K562 (cell line): ENCODE measurements around the gene PTX3. TPM values are rescaled to one million over a fixed set of nuclear protein-coding genes. Genes with fewer than 3 reads are reported as not detected.

Experiments
- ATAC-seq: fragments of 200-7000 bp; cut with Tn5 transposase; 3 replicates; pipeline ENCODE4 v1.9.1; 2020; ENCODE audit warnings: moderate library complexity
- BruUV-seq: library from RNA; stranded (reverse); fragments of 400-500 nt; replicated peaks from 2 replicates; lab custom pipeline; 2021; lab: Mats Ljungman, UMichigan
- CTCF ChIA-PET: fragments of 300-600 bp; formaldehyde crosslinking; extraction: SDS; loops from one replicate; lab custom pipeline; 2021; ENCODE audit warnings: low intra/inter-chr PET ratio; lab: Yijun Ruan, JAX
- POLR2A ChIA-PET: fragments of 300-600, 350-650 bp; sonication (Branson Sonifier 250); formaldehyde crosslinking; extraction: SDS; loops from one replicate; lab custom pipeline; 2021; ENCODE audit warnings: antibody characterized with exemption, inconsistent platforms; lab: Yijun Ruan, JAX
- DNase-seq, 4 experiments: peaks; one replicate each; pipeline versions ENCODE4 v3.0.0 to v3.0.0-alpha.2; 2011 to 2018; ENCODE audit warnings: low spot score in 3 of 4, mixed read lengths in 3 of 4; ENCODE audit errors: extremely low read depth in 1 of 4
- FAIRE-seq: peaks from 2 replicates; lab custom pipeline; 2011; peaks lifted over from hg19 to GRCh38; lab: Jason Lieb, UNC
- H2AFZ ChIP-seq: 2 replicates; pipeline ENCODE4 v1.6.0; 2011; ENCODE audit warnings: low read depth, low read length, control low read depth, inconsistent platforms
- H3K27ac ChIP-seq: fragments of 200-600 bp; 3 replicates; pipeline ENCODE4 v1.8.0; 2011; ENCODE audit warnings: low read depth, mild to moderate bottlenecking, control low read depth, inconsistent platforms, low read length, moderate library complexity, mixed read lengths; ENCODE audit errors: extremely low read depth
- H3K27me3 ChIP-seq, 2 experiments: fragments of 300-600 bp in 1 of 2; 2 replicates in 1 of 2; 3 replicates in 1 of 2; pipeline versions ENCODE4 v1.6.0 to v1.8.0; 2011; ENCODE audit warnings: inconsistent platforms in 2 of 2, low read length in 2 of 2, mild to moderate bottlenecking in 1 of 2, mixed read lengths in 1 of 2, moderate library complexity in 1 of 2; ENCODE audit not compliant: control insufficient read depth in 2 of 2, insufficient read depth in 2 of 2
- H3K36me3 ChIP-seq: fragments of 300-600 bp; 3 replicates; pipeline ENCODE4 v1.8.0; 2011; ENCODE audit warnings: mild to moderate bottlenecking, low read length, inconsistent platforms; ENCODE audit not compliant: control insufficient read depth, insufficient read depth
- H3K4me1 ChIP-seq, 2 experiments: fragments of 200-600 bp in 1 of 2; replicated peaks in 1 of 2; 2 replicates in 1 of 2; 3 replicates in 1 of 2; pipeline versions ENCODE4 v1.5.1 to v1.8.0; 2011; ENCODE audit warnings: inconsistent platforms in 2 of 2, low read length in 2 of 2, mild to moderate bottlenecking in 1 of 2, mixed read lengths in 1 of 2, moderate library complexity in 1 of 2; ENCODE audit not compliant: control insufficient read depth in 2 of 2, insufficient read depth in 2 of 2
- H3K4me2 ChIP-seq: 2 replicates; pipeline ENCODE4 v1.6.1; 2011; ENCODE audit warnings: low read length, control low read depth, inconsistent platforms, mixed read lengths; ENCODE audit not compliant: insufficient read depth
- H3K4me3 ChIP-seq: fragments of 200-600 bp; sonication (generic), shearing (Covaris generic); 2 replicates; pipeline ENCODE4 v1.5.1; 2016; ENCODE audit warnings: control low read depth, inconsistent platforms
- H3K79me2 ChIP-seq: fragments of 200-600 bp; 3 replicates; pipeline ENCODE4 v1.8.0; 2011; ENCODE audit warnings: low read length, inconsistent platforms; ENCODE audit not compliant: control insufficient read depth, insufficient read depth
- H3K9ac ChIP-seq, 2 experiments: 2 replicates each; pipeline versions ENCODE4 v1.6.0 to v1.6.1; 2011; ENCODE audit warnings: low read depth in 2 of 2, low read length in 2 of 2, control low read depth in 1 of 2, inconsistent platforms in 1 of 2, mild to moderate bottlenecking in 1 of 2, mixed read lengths in 1 of 2; ENCODE audit not compliant: insufficient read depth in 1 of 2
- H3K9me1 ChIP-seq: one replicate; pipeline ENCODE4 v1.6.0; 2011; ENCODE audit warnings: inconsistent platforms, mild to moderate bottlenecking, low read length, moderate library complexity; ENCODE audit not compliant: control insufficient read depth, insufficient read depth
- H3K9me3 ChIP-seq: replicated peaks from 2 replicates; pipeline ENCODE4 v1.5.1; 2011; ENCODE audit warnings: low read depth, low read length, inconsistent platforms; ENCODE audit not compliant: control insufficient read depth, insufficient read depth
- H4K20me1 ChIP-seq: replicated peaks from 2 replicates; pipeline ENCODE4 v1.6.1; 2011; ENCODE audit warnings: low read length, inconsistent platforms, mixed read lengths; ENCODE audit not compliant: control insufficient read depth, insufficient read depth
- CREM ChIP-seq: IDR thresholded peaks from 2 replicates; pipeline ENCODE4 v1.6.1; 2014; ENCODE audit warnings: antibody characterized with exemption, low read depth
- EGR1 ChIP-seq: fragments of 450-650 bp; conservative IDR thresholded peaks from 2 replicates; pipeline ENCODE4 v1.6.1; 2017; ENCODE audit warnings: mild to moderate bottlenecking
- HEY1 ChIP-seq: fragments of 250-450 bp; sonication (Bioruptor Pico); IDR thresholded peaks from 2 replicates; pipeline ENCODE4 v1.5.0; 2020; ENCODE audit warnings: mild to moderate bottlenecking, moderate library complexity, borderline replicate concordance
- HIVEP1 ChIP-seq: fragments of 250-450 bp; sonication (Bioruptor Pico); IDR thresholded peaks from 2 replicates; pipeline ENCODE4 v1.4.0; 2020; ENCODE audit warnings: mild to moderate bottlenecking
- ILF3 ChIP-seq: fragments of 450-650 bp; IDR thresholded peaks from 2 replicates; pipeline ENCODE4 v1.6.1; 2018; ENCODE audit warnings: antibody characterized with exemption, mild to moderate bottlenecking, moderate library complexity, borderline replicate concordance
- PCBP1 ChIP-seq: fragments of 200-400 bp; formaldehyde crosslinking; IDR thresholded peaks from 2 replicates; pipeline ENCODE4 v1.6.1; 2018; ENCODE audit warnings: mild to moderate bottlenecking, low read depth, low read length; ENCODE audit not compliant: poor library complexity, severe bottlenecking
- PHB2 ChIP-seq: fragments of 450-650 bp; IDR thresholded peaks from 2 replicates; pipeline ENCODE4 v1.6.1; 2017; ENCODE audit warnings: low read depth
- PPARD ChIP-seq: fragments of 250-450 bp; sonication (Bioruptor Pico); IDR thresholded peaks from 2 replicates; pipeline ENCODE4 v1.8.0; 2022; ENCODE audit warnings: inconsistent platforms, mild to moderate bottlenecking, moderate library complexity
- RAD21 ChIP-seq, 2 experiments: fragments of 250-450 bp in 1 of 2; fragments of 450-650 bp in 1 of 2; sonication (Bioruptor Pico) in 1 of 2; formaldehyde crosslinking in 1 of 2; IDR thresholded peaks in 1 of 2; conservative IDR thresholded peaks in 1 of 2; 2 replicates each; pipeline versions ENCODE4 v1.4.0 to v1.8.0; 2020 to 2022; ENCODE audit warnings: mild to moderate bottlenecking in 2 of 2, moderate library complexity in 1 of 2
- RBM34 ChIP-seq: fragments of 200-400 bp; formaldehyde crosslinking; IDR thresholded peaks from 2 replicates; pipeline ENCODE4 v1.6.1; 2018; ENCODE audit warnings: low read length, borderline replicate concordance; ENCODE audit not compliant: insufficient read depth
- SLC30A9 ChIP-seq: fragments of 250-450 bp; sonication (Bioruptor Pico); IDR thresholded peaks from 2 replicates; pipeline ENCODE4 v1.8.0; 2022; ENCODE audit warnings: mild to moderate bottlenecking, moderate library complexity
- SREBF1 ChIP-seq: fragments of 150-350 bp; IDR thresholded peaks from 2 replicates; pipeline ENCODE4 v1.6.1; 2014; ENCODE audit warnings: antibody characterized with exemption, low read depth, low read length, borderline replicate concordance
- SREBF2 ChIP-seq: sonication (generic); formaldehyde crosslinking; IDR thresholded peaks from 2 replicates; pipeline ENCODE4 v1.4.0; 2020; ENCODE audit warnings: mild to moderate bottlenecking, missing genetic modification reagents
- TCF7 ChIP-seq: sonication (generic); IDR thresholded peaks from 2 replicates; pipeline ENCODE4 v1.6.1; 2016; ENCODE audit warnings: antibody characterized with exemption, borderline replicate concordance
- ZFP1 ChIP-seq: fragments of 450-650 bp; formaldehyde crosslinking; IDR thresholded peaks from 2 replicates; pipeline ENCODE4 v1.4.0; 2020; ENCODE audit warnings: mild to moderate bottlenecking, mixed read lengths
- ZNF224 ChIP-seq: sonication (generic); formaldehyde crosslinking; IDR thresholded peaks from 2 replicates; pipeline ENCODE4 v1.8.0; 2022; ENCODE audit warnings: mild to moderate bottlenecking, missing genetic modification reagents
- ZNF444 ChIP-seq: fragments of 250-450 bp; sonication (Bioruptor Pico); IDR thresholded peaks from 2 replicates; pipeline ENCODE4 v1.4.0; 2020; ENCODE audit warnings: mild to moderate bottlenecking, moderate library complexity
- WGBS: fragments of 100-300 bp; shearing (Covaris generic); methylation state at CpG from one replicate; pipeline ENCODE4 v1.1.6; 2016; ENCODE audit warnings: low coverage, mixed read lengths; ENCODE audit not compliant: insufficient coverage; ENCODE audit errors: missing lambda C conversion rate; 5-methylcytosine and 5-hydroxymethylcytosine counted together
- in situ Hi-C: fragments of 300-500 bp; cut with MboI; formaldehyde crosslinking; loops from 4 replicates; pipeline ENCODE4 v1.15.0; 2018; ENCODE audit warnings: inconsistent platforms, mixed read lengths
- intact Hi-C: fragments of 100-400 bp; cut with micrococcal nuclease; formaldehyde crosslinking; loops from 2 replicates; pipeline ENCODE4 v1.14.2; 2022
- polyA plus RNA-seq, 8 experiments: library from polyadenylated mRNA; depleted of rRNA in 4 of 8; stranded (reverse) in 5 of 8; unstranded in 3 of 8; fragments of >200 nt; fragmentation: Nextera tagmentation in 2 of 8; fragmentation: Illumina TruSeq in 1 of 8; extraction: Ambion mirVana in 2 of 8; extraction: Trizol in 1 of 8; gene quantifications; 2 replicates each; pipeline versions ENCODE4 v1.2.1 to v1.2.3, GENCODE V29; 2011 to 2014; ENCODE audit warnings: inconsistent platforms in 1 of 8, missing spikeins in 1 of 8
- total RNA-seq, 7 experiments: library from RNA; depleted of rRNA in 6 of 7; stranded (reverse); fragments of >200 nt in 6 of 7; fragmentation: Illumina TruSeq in 2 of 7; extraction: Trizol in 2 of 7; gene quantifications; 2 replicates each; pipeline versions ENCODE4 v1.2.1 to v1.2.3, GENCODE V29; 2011 to 2021; ENCODE audit warnings: low replicate concordance in 1 of 7
- TF ChIP-seq, protein P1 (sequence below): fragments of 150-350 bp; IDR thresholded peaks from 2 replicates; pipeline ENCODE4 v1.6.1; 2014; ENCODE audit warnings: low read depth, mild to moderate bottlenecking, low read length, borderline replicate concordance
- TF ChIP-seq, protein P2 (sequence below): sonication (generic); IDR thresholded peaks from 2 replicates; pipeline ENCODE4 v1.6.1; 2016

PTX3 gene
- total and polyA plus RNA-seq, 9 of the 15 experiments (the other 6 are each of a cell fraction or from before 2014, with no cell fraction given): 0.04 to 0.33 (median 0.15) TPM; not detected in 2

DNA sequence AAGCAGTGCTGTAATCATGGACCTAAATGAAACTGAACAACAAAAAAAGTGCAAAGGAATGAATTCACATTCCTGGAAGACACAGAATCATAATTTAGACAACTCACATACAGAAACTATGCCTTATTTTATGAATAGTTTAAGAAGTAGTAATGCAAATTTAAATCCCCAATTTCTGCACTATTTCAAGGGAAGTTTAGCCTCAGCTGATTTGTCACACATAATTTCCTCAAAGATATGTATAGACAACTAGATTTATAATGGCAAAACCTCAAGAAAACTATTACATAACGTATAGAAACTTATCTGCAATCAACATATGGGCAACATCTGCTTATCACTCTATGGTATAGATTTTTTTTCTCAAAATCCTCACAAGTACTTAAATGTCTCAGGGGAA lies 7.8 kb upstream of the PTX3 start (continued):
- TF ChIP-seq SREBF2 (CRISPR knock-in tag): no peak
- TF ChIP-seq TCF7: no peak
- TF ChIP-seq SREBF1: no peak
- TF ChIP-seq, protein P1, sequence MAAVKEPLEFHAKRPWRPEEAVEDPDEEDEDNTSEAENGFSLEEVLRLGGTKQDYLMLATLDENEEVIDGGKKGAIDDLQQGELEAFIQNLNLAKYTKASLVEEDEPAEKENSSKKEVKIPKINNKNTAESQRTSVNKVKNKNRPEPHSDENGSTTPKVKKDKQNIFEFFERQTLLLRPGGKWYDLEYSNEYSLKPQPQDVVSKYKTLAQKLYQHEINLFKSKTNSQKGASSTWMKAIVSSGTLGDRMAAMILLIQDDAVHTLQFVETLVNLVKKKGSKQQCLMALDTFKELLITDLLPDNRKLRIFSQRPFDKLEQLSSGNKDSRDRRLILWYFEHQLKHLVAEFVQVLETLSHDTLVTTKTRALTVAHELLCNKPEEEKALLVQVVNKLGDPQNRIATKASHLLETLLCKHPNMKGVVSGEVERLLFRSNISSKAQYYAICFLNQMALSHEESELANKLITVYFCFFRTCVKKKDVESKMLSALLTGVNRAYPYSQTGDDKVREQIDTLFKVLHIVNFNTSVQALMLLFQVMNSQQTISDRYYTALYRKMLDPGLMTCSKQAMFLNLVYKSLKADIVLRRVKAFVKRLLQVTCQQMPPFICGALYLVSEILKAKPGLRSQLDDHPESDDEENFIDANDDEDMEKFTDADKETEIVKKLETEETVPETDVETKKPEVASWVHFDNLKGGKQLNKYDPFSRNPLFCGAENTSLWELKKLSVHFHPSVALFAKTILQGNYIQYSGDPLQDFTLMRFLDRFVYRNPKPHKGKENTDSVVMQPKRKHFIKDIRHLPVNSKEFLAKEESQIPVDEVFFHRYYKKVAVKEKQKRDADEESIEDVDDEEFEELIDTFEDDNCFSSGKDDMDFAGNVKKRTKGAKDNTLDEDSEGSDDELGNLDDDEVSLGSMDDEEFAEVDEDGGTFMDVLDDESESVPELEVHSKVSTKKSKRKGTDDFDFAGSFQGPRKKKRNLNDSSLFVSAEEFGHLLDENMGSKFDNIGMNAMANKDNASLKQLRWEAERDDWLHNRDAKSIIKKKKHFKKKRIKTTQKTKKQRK: no peak
- TF ChIP-seq HIVEP1 (CRISPR knock-in tag): no peak
- TF ChIP-seq, protein P2, sequence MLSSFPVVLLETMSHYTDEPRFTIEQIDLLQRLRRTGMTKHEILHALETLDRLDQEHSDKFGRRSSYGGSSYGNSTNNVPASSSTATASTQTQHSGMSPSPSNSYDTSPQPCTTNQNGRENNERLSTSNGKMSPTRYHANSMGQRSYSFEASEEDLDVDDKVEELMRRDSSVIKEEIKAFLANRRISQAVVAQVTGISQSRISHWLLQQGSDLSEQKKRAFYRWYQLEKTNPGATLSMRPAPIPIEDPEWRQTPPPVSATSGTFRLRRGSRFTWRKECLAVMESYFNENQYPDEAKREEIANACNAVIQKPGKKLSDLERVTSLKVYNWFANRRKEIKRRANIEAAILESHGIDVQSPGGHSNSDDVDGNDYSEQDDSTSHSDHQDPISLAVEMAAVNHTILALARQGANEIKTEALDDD: no peak

DNA sequence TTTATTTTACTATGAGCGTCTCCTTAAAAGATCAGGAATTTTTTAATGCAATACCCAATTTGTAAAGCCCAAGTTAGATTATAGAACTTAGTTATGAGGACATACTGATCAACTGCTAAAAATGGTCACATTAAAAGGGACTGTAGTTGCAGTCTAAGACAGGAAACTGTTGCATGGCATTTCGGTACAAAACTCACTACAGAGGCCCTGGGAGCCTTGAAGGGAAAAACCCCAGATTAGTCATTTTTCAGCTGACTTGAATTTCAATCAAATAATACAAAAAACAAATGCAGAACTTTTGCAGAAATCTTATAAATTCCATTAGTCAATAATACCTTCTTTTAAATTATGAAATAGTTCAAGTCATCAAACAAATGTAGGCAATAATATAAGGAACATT lies 6.9 kb upstream of the PTX3 start:
- in situ Hi-C loops: no loop called here
- no peak for DNase-seq
- no peak for TF ChIP-seq ZNF444 (CRISPR knock-in tag)
- no peak for TF ChIP-seq ZFP1 (CRISPR knock-in tag)
- TF ChIP-seq ILF3: no peak
- TF ChIP-seq PPARD (CRISPR knock-in tag): no peak
- no peak for TF ChIP-seq EGR1
- no peak for TF ChIP-seq HEY1 (CRISPR knock-in tag)
- TF ChIP-seq SLC30A9: no peak
- TF ChIP-seq RBM34: no peak
- no peak for TF ChIP-seq PHB2
- TF ChIP-seq ZNF224 (CRISPR knock-in tag): no peak
- TF ChIP-seq RAD21 (CRISPR knock-in tag; conservative IDR thresholded peaks at IDR 0.05 in 1 of 2, IDR thresholded peaks at IDR 0.05 in 1 of 2): no peak
- TF ChIP-seq CREM: no peak
- TF ChIP-seq PCBP1: no peak

More for the DNA sequence above, 6.9 kb upstream of the PTX3 start:
- FAIRE-seq: no peak
- no peaks in the 10 kb centered on the region for H3K27me3 ChIP-seq
- ChIA-PET CTCF (no interaction called here), POLR2A (no interaction called here)
- no peaks in the 10 kb centered on the region for H3K4me1 ChIP-seq
- 16% methylated on average over 2 of the region's 2 CpGs for WGBS
- ATAC-seq: no peak
- intact Hi-C loops: no loop called here
- no TSS peak for BruUV-seq
- no peak overlapping the region for H3K4me2 ChIP-seq
- H4K20me1 ChIP-seq: no peaks in the 10 kb centered on the region
- no peak overlapping the region for H3K4me3 ChIP-seq
- H3K9me1 ChIP-seq: no peaks in the 10 kb centered on the region
- H3K36me3 ChIP-seq: no peaks in the 10 kb centered on the region
- no peak overlapping the region for H2AFZ ChIP-seq
- H3K27ac ChIP-seq: no peak overlapping the region
- H3K79me2 ChIP-seq: no peaks in the 10 kb centered on the region
- H3K9me3 ChIP-seq: no peaks in the 10 kb centered on the region
- no peak overlapping the region for H3K9ac ChIP-seq
